ENCODE data around the gene KRTAP10-10. TPM values are rescaled to one million over a fixed set of nuclear protein-coding genes. Genes with fewer than 3 reads are reported as not detected.

The KRTAP10-10 gene
- polyA plus RNA-seq, 2 donors: not detected

DNA sequence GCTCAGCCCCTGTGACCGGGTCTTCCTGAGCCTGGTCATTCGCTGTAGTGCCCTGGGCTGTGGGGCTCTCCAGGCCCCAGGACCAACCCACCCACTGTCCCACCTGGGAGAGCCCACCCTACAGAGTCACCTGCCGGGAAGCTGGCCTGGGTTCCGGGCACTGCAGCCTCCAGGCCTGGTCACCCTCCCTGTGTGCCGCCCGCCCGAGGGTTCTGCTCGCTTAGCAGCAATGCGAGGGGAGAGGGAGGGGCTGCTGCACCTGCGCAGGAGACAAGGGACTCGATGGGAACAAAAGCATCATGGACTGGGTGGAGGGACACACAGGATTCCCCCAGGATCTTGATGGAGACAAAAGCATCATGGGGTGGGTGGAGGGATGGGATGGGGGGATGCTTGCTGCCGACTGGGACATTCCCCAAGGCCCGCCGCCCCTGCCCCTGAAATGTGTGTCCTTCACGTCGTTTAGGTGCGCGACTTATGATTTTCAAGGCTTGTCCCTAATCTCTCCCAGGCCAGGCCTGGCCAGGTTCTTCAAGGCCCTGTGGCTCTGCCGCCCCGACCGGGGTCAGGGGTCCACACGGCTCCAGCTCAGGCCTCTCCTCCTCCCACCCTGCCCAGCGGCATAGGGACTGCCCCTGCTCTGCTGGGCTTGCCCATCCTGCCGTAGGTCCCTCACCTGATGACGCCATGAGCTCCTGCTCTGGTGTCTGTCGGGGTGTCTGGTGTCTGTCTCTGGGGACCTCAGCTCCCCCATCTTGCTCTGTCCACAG is 23.6 kb upstream of the KRTAP10-10 start:
- 85 to 90% methylated on average over 23 to 26 of the region's 26 CpGs for WGBS, 2 donors
- H3K4me1 ChIP-seq (ENCODE audit: control insufficient read depth in 2 of 2, insufficient read depth in 2 of 2, low read length in 1 of 2): no peaks in the 10 kb centered on the region
- no peak overlapping the region for H3K27ac ChIP-seq (ENCODE audit: low read depth in 2 of 2, low read length in 1 of 2)
- no peaks in the 10 kb centered on the region for H3K36me3 ChIP-seq (ENCODE audit: control insufficient read depth in 2 of 2, insufficient read depth in 2 of 2, low read length in 1 of 2)
- no peaks in the 10 kb centered on the region for H3K27me3 ChIP-seq (ENCODE audit: control insufficient read depth in 1 of 2, insufficient read depth in 2 of 2, low read length in 2 of 2)
- H3K9me3 ChIP-seq (ENCODE audit: control insufficient read depth in 2 of 2, insufficient read depth in 1 of 2, low read depth in 1 of 2, low read length in 1 of 2): peaks cover 2 to 9% of the 10 kb centered on the region in 2 donors
- H3K4me3 ChIP-seq (ENCODE audit: low read depth in 1 of 2, low read length in 2 of 2): no peak overlapping the region

GRCh38 chr21:44614161-44614631 is 23.0 kb upstream of the KRTAP10-10 start:
- WGBS, 2 donors: 81 to 83% methylated on average over 20 of the region's 20 CpGs
- Histone ChIP-seq H3K4me3 (ENCODE audit: low read depth in 1 of 2, low read length in 2 of 2) (no peak overlapping the region), H3K27ac (ENCODE audit: low read depth in 2 of 2, low read length in 1 of 2) (no peak overlapping the region), H3K4me1 (ENCODE audit: control insufficient read depth in 2 of 2, insufficient read depth in 2 of 2, low read length in 1 of 2) (no peaks in the 10 kb centered on the region), H3K36me3 (ENCODE audit: control insufficient read depth in 2 of 2, insufficient read depth in 2 of 2, low read length in 1 of 2) (no peaks in the 10 kb centered on the region), H3K9me3 (ENCODE audit: control insufficient read depth in 2 of 2, insufficient read depth in 1 of 2, low read depth in 1 of 2, low read length in 1 of 2) (peaks cover 2 to 9% of the 10 kb centered on the region in 2 donors), H3K27me3 (ENCODE audit: control insufficient read depth in 1 of 2, insufficient read depth in 2 of 2, low read length in 2 of 2) (no peaks in the 10 kb centered on the region)

DNA sequence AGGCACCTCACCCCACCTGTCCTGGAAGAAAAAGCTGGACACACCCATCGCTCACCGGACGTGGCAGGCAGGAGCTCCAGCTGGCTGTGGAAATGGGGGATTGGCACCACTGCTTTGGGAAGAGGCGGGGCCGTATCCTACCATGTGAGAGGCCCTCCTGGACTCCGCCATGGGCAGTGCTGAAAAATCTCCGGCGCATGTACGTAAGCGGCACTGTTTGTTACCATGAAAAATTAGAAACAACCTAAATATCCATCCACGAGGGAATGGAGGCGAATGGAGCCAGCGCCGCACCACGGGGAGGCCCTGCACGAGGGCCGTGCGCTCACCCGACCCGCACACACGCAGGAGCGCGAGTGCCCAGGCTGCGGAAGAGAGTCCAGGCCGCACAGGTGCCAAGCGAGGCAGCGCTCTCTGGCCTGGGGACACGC is 22.2 kb upstream of the KRTAP10-10 start:
- Histone ChIP-seq H3K36me3 (ENCODE audit: control insufficient read depth in 2 of 2, insufficient read depth in 2 of 2, low read length in 1 of 2) (no peaks in the 10 kb centered on the region), H3K27ac (ENCODE audit: low read depth in 2 of 2, low read length in 1 of 2) (no peak overlapping the region), H3K4me3 (ENCODE audit: low read depth in 1 of 2, low read length in 2 of 2) (no peak overlapping the region), H3K27me3 (ENCODE audit: control insufficient read depth in 1 of 2, insufficient read depth in 2 of 2, low read length in 2 of 2) (no peaks in the 10 kb centered on the region), H3K4me1 (ENCODE audit: control insufficient read depth in 2 of 2, insufficient read depth in 2 of 2, low read length in 1 of 2) (no peaks in the 10 kb centered on the region), H3K9me3 (ENCODE audit: control insufficient read depth in 2 of 2, insufficient read depth in 1 of 2, low read depth in 1 of 2, low read length in 1 of 2) (peaks cover 2 to 9% of the 10 kb centered on the region in 2 donors)
- WGBS, 2 donors: 81 to 83% methylated on average over 28 of the region's 28 CpGs

GRCh38 chr21:44615466-44615865 is 21.7 kb upstream of the KRTAP10-10 start:
- Histone ChIP-seq H3K9me3 (ENCODE audit: control insufficient read depth in 2 of 2, insufficient read depth in 1 of 2, low read depth in 1 of 2, low read length in 1 of 2) (peaks cover under 1 to 8% of the 10 kb centered on the region in 2 donors), H3K4me3 (ENCODE audit: low read depth in 1 of 2, low read length in 2 of 2) (no peak overlapping the region), H3K4me1 (ENCODE audit: control insufficient read depth in 2 of 2, insufficient read depth in 2 of 2, low read length in 1 of 2) (no peaks in the 10 kb centered on the region), H3K27me3 (ENCODE audit: control insufficient read depth in 1 of 2, insufficient read depth in 2 of 2, low read length in 2 of 2) (no peaks in the 10 kb centered on the region), H3K27ac (ENCODE audit: low read depth in 2 of 2, low read length in 1 of 2) (no peak overlapping the region), H3K36me3 (ENCODE audit: control insufficient read depth in 2 of 2, insufficient read depth in 2 of 2, low read length in 1 of 2) (no peaks in the 10 kb centered on the region)
- WGBS, 2 donors: 74 to 77% methylated on average over 8 of the region's 8 CpGs

DNA sequence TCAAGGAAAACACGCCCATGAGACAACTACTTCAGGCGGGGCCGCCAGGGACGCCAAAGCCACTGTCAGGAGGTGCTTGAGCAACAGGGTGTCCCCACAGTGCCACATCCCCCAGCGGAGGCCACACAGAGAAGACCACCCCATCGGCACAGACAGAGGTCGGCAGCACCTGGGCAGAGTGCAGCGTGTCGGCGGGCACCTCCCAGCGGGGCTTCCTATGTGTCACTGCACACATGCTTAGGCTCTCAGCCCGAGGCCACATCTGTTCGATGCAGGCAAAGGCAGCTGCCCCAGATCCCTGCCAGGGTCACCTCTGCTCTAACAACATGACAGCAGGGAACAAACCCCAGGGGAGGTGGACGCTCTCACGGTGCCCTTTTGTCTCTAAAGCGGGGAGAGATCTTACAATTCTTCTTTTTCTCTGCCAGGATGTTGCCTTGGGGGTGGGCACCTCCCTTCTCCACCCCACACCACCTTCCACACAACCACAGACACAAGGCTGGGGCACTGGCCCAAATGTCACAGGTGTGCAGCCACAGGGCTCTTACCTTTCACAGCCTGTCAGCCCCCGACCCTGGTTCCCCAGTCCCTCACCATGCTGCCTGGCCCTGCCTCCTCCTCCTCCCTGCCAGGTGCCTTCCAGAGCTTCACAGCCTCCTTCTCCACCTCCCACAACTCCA is 21.1 kb upstream of the KRTAP10-10 start:
- H3K4me3 ChIP-seq (ENCODE audit: low read depth in 1 of 2, low read length in 2 of 2): no peak overlapping the region
- no peaks in the 10 kb centered on the region for H3K4me1 ChIP-seq (ENCODE audit: control insufficient read depth in 2 of 2, insufficient read depth in 2 of 2, low read length in 1 of 2)
- no peaks in the 10 kb centered on the region for H3K27me3 ChIP-seq (ENCODE audit: control insufficient read depth in 1 of 2, insufficient read depth in 2 of 2, low read length in 2 of 2)
- no peaks in the 10 kb centered on the region for H3K36me3 ChIP-seq (ENCODE audit: control insufficient read depth in 2 of 2, insufficient read depth in 2 of 2, low read length in 1 of 2)
- 55 to 64% methylated on average over 17 of the region's 17 CpGs for WGBS, 2 donors
- H3K27ac ChIP-seq (ENCODE audit: low read depth in 2 of 2, low read length in 1 of 2): no peak overlapping the region
- peaks cover 0 to 6% of the 10 kb centered on the region in 2 donors for H3K9me3 ChIP-seq (ENCODE audit: control insufficient read depth in 2 of 2, insufficient read depth in 1 of 2, low read depth in 1 of 2, low read length in 1 of 2)

- Histone ChIP-seq H3K27me3 (ENCODE audit: control insufficient read depth in 1 of 2, insufficient read depth in 2 of 2, low read length in 2 of 2) (no peaks in the 10 kb centered on the region), H3K9me3 (ENCODE audit: control insufficient read depth in 2 of 2, insufficient read depth in 1 of 2, low read depth in 1 of 2, low read length in 1 of 2) (peaks cover 0 to 5% of the 10 kb centered on the region in 2 donors)
- 46 to 63% methylated on average over 16 of the region's 16 CpGs for WGBS, 2 donors
These were observed 20.6 kb upstream of the KRTAP10-10 start for GRCh38 chr21:44616591-44616926.

DNA sequence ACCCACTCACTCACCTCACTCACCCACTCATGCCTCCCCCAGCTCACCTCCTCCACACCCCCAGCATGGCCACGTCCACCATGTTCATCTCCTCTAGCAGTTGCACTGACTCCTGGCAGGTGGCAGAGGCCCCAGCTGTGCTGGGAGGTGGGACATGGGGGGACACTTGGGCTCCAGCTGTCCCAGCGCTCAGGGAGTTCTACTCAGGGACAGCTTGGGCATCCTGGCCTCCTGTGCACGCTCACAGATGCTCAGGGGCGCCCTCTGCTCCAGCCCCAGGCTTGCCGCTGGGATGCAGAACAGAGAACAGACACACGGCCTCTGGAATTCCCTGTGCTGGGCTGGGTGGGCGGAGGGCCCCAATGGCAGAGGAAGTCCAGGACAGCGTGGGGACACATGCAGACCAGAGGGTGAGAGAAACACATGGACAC is 20.1 kb upstream of the KRTAP10-10 start:
- H3K27me3 ChIP-seq (ENCODE audit: control insufficient read depth in 1 of 2, insufficient read depth in 2 of 2, low read length in 2 of 2): no peaks in the 10 kb centered on the region
- peaks cover 0 to under 1% of the 10 kb centered on the region in 2 donors for H3K9me3 ChIP-seq (ENCODE audit: control insufficient read depth in 2 of 2, insufficient read depth in 1 of 2, low read depth in 1 of 2, low read length in 1 of 2)
- no peak overlapping the region for H3K27ac ChIP-seq (ENCODE audit: low read depth in 2 of 2, low read length in 1 of 2)
- H3K4me3 ChIP-seq (ENCODE audit: low read depth in 1 of 2, low read length in 2 of 2): no peak overlapping the region
- WGBS, 2 donors: 59 to 64% methylated on average over 8 of the region's 8 CpGs
- no peaks in the 10 kb centered on the region for H3K4me1 ChIP-seq (ENCODE audit: control insufficient read depth in 2 of 2, insufficient read depth in 2 of 2, low read length in 1 of 2)
- H3K36me3 ChIP-seq (ENCODE audit: control insufficient read depth in 2 of 2, insufficient read depth in 2 of 2, low read length in 1 of 2): no peaks in the 10 kb centered on the region

More at GRCh38 chr21:44616591-44616926, 20.6 kb upstream of the KRTAP10-10 start:
- Histone ChIP-seq H3K27ac (ENCODE audit: low read depth in 2 of 2, low read length in 1 of 2) (no peak overlapping the region), H3K4me3 (ENCODE audit: low read depth in 1 of 2, low read length in 2 of 2) (no peak overlapping the region), H3K36me3 (ENCODE audit: control insufficient read depth in 2 of 2, insufficient read depth in 2 of 2, low read length in 1 of 2) (no peaks in the 10 kb centered on the region), H3K4me1 (ENCODE audit: control insufficient read depth in 2 of 2, insufficient read depth in 2 of 2, low read length in 1 of 2) (no peaks in the 10 kb centered on the region)

DNA sequence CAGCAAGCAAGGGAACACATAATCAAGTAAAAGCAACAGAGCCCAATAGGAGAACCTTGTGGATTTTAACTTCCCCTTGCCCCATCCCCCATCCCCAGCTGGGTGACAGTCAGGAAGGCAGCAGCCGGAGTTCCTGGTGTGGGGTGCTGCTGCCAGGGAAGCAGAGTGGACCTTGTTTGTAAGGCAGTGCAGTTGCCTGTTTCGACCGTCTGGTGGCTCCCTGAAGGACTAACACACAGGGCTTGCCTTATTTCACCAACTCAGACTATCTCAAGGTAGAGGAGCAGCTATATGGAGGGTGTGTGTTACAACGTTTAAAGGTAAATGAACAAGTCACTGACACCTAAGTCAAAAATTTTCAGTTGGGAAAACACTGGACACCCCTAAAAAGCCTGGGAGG is 18.7 kb upstream of the KRTAP10-10 start:
- no peaks in the 10 kb centered on the region for H3K36me3 ChIP-seq (ENCODE audit: control insufficient read depth in 2 of 2, insufficient read depth in 2 of 2, low read length in 1 of 2)
- H3K4me1 ChIP-seq (ENCODE audit: control insufficient read depth in 2 of 2, insufficient read depth in 2 of 2, low read length in 1 of 2): no peaks in the 10 kb centered on the region
- H3K27me3 ChIP-seq (ENCODE audit: control insufficient read depth in 1 of 2, insufficient read depth in 2 of 2, low read length in 2 of 2): no peaks in the 10 kb centered on the region
- H3K4me3 ChIP-seq (ENCODE audit: low read depth in 1 of 2, low read length in 2 of 2): no peak overlapping the region
- H3K27ac ChIP-seq (ENCODE audit: low read depth in 2 of 2, low read length in 1 of 2): no peak overlapping the region
- no peaks in the 10 kb centered on the region for H3K9me3 ChIP-seq (ENCODE audit: control insufficient read depth in 2 of 2, insufficient read depth in 1 of 2, low read depth in 1 of 2, low read length in 1 of 2)
- WGBS, 2 donors: 32 to 46% methylated on average over 4 of the region's 4 CpGs

DNA sequence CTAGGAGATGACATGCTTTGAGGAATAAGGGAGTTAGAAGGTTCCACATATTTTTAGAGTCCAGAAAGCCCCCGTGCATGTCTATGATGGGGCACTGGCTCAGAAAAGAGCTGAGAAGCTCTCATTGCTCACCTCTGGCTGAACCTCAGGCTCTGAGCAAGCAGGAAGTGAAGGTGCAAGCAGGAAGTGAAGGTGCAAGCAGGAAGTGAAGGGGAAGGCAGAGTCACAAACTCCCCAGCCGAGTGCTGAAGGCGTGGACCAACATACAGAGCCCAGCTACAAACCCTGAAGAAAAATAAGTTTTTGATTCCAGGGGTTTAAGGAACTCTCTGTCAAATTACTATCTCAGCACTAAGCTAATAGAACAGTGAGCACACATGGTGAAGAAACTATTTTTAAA is 18.2 kb upstream of the KRTAP10-10 start:
- H3K27me3 ChIP-seq (ENCODE audit: control insufficient read depth in 1 of 2, insufficient read depth in 2 of 2, low read length in 2 of 2): no peaks in the 10 kb centered on the region
- no peaks in the 10 kb centered on the region for H3K4me1 ChIP-seq (ENCODE audit: control insufficient read depth in 2 of 2, insufficient read depth in 2 of 2, low read length in 1 of 2)
- WGBS, 2 donors: 64 to 67% methylated on average over 3 of the region's 3 CpGs

More for the DNA sequence above, 18.2 kb upstream of the KRTAP10-10 start:
- no peaks in the 10 kb centered on the region for H3K9me3 ChIP-seq (ENCODE audit: control insufficient read depth in 2 of 2, insufficient read depth in 1 of 2, low read depth in 1 of 2, low read length in 1 of 2)
- no peaks in the 10 kb centered on the region for H3K36me3 ChIP-seq (ENCODE audit: control insufficient read depth in 2 of 2, insufficient read depth in 2 of 2, low read length in 1 of 2)
- H3K4me3 ChIP-seq (ENCODE audit: low read depth in 1 of 2, low read length in 2 of 2): no peak overlapping the region
- H3K27ac ChIP-seq (ENCODE audit: low read depth in 2 of 2, low read length in 1 of 2): no peak overlapping the region
